NCI-H2081 treated with DMSO at 0.1 percent for 48 hours (cell line): ENCODE results near the gene DDX31.

Source experiments
- DNase-seq: peaks from one replicate; lab custom pipeline; 2025; lab: John Stamatoyannopoulos, UW

DDX31 gene

GRCh38 chr9:132673355-132673754 is 3.6 kb upstream of the DDX31 start:
- DNase-seq = no peak

DNA sequence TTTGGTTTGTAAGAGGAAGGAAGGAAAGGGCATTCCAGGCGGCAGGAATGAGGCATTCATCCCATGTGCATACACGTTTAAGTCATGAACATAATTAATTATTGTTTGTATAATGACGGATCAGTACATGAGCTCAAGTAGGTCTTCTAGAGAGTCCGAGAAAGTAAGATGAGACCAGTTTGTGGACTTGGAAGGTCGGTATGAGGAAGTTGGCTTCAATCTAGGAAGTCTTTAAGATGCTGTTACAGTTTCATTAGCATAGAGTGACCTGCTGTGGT is 2.6 kb upstream of the DDX31 start:
- no peak for DNase-seq

GRCh38 chr9:132671620-132672412 is 2.0 kb upstream of the DDX31 start:
- DNase-seq = no peak

DNA sequence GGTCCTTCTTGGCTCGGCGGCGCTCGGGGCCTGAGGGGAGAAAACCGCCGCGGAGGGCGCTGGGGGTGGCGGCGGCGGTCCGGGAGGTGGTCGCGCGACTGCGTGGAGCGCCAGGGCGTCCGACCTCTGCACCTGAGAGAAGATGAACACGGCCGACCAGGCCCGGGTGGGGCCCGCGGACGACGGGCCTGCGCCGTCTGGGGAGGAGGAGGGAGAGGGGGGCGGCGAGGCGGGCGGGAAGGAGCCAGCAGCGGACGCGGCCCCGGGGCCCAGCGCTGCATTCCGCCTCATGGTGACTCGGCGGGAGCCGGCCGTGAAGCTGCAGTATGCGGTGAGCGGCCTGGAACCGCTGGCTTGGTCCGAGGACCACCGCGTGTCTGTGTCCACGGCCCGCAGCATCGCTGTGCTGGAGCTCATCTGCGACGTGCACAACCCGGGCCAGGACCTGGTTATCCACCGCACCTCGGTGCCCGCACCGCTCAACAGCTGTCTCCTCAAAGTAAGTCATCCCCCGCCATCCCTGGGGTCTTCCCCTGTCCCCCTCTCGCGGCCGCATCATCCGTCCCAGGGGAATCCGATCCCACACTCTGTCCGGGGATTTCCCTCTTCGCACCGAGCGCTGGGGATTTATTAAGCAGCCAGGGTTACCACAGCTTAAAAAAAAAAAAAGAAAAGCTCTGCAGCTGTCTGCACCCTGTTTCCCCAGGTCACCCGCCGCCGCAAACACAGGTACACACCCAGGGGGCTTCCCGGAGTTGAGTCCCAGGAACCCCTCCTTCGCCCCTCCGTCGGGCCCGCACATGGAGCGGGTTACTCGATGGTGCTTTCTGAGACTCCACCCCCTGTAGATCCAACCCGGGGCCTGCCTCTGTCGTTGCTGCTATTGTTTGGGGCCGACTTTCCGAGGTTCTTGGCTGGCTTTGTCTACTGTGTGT is 941 bp upstream of the DDX31 start, which contains the start of gene GTF3C4:
Gene GTF3C4 (plus strand): TSS at position 8 of the 935 bp plus-strand sequence. CDS start 135 bp downstream, at position 143.
- DNase-seq = no peak

GRCh38 chr9:132669319-132669697 is 475 bp downstream of the DDX31 start:
- DNase-seq = no peak

- no peak for DNase-seq
Observed at GRCh38 chr9:132663851-132664250, 5.9 kb downstream of the DDX31 start.

- no peak for DNase-seq
Observed at GRCh38 chr9:132663117-132663516, 6.7 kb downstream of the DDX31 start.

- DNase-seq = no peak
Observed at GRCh38 chr9:132662152-132662945, 7.4 kb downstream of the DDX31 start.

GRCh38 chr9:132656299-132656698 is 13.5 kb downstream of the DDX31 start:
- no peak for DNase-seq

DNA sequence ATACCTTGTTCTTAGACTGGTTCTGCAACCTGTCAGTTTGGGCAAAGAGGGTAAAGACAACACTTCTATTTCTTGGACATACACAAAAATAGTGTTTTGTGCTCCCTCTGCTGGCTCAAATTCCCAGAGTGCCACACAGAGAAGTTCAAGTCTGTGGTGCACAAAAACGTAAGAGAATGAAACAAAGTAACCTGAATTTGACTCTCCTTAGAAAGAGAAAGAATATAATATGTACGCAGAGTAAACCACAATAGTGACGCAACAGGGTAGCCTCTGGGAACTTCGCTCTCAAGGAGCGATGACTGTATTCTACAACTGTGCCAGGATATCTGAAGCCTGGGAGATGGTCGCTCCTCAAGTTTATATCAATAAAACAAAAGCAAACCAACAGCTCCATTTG is 18.5 kb downstream of the DDX31 start:
- DNase-seq = no peak

- no peak for DNase-seq
Observed at GRCh38 chr9:132648685-132649084, 21.1 kb downstream of the DDX31 start.

DNA sequence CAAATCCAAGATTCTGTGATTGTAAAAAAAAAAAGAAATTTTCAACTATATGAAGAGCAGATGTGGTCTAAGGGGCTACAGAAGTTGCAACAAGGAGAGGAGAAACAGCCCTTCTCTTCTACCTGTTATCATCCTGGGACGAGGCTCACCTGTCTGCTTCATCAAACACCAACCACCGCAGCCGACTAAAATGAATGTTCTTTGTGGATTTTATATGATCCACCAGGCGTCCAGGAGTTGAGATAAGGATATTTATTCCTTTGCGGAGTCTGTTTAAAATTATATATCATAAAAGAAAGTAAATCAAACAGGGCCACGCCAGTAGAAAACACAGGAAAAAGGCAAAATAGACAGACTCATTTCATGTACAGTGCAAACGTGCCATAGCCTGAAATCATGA is 21.5 kb downstream of the DDX31 start:
- DNase-seq = no peak

- DNase-seq = no peak
Observed at GRCh38 chr9:132647806-132648205, 22.0 kb downstream of the DDX31 start.

- DNase-seq = no peak
Observed at GRCh38 chr9:132647355-132647754, 22.4 kb downstream of the DDX31 start.

DNA sequence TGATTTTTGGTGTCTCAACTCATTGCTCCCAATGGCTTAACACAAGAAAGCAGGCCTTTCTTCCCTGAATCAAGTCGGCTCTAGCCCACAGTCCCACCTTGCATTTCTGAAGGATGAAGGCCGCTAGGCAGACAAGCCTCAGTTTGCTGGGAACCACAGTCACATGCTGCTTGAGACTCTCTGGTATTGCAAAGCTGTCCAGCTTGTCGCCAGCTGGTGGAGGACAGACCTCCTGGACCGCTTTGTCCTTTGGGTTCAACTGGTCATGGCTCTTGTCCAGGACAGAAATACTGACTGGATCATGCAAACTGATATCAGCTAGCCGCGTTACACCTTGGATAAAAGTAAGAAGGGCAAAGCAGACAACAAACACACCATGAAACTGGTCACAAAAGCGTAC is 23.1 kb downstream of the DDX31 start:
- DNase-seq = no peak

DNA sequence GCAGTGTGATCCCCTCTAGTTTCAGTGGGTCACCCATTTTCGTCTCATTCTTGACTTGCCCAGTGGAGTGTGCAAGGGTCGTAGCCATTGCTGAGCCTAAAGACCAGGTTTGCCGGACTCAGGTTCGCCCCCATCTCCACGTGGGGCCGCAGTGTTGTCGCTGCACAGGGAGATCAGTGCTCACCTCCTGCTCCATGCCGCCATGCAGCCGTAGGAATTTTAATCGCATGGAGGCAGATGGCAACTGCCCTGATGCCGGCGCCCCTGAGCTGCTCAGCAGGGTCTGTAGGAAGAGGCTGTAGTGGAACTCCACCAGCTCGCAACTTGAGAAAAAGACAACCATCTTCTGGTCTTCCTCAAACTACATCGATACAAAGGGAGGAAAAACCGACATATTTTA is 24.1 kb downstream of the DDX31 start:
- DNase-seq = no peak

- no peak for DNase-seq
Observed at GRCh38 chr9:132645306-132645705, 24.5 kb downstream of the DDX31 start.

- DNase-seq = no peak
Observed at GRCh38 chr9:132644251-132644650, 25.5 kb downstream of the DDX31 start.

- DNase-seq = no peak
Observed at GRCh38 chr9:132641216-132641615, 28.6 kb downstream of the DDX31 start.

GRCh38 chr9:132639322-132639721 is 30.5 kb downstream of the DDX31 start:
- no peak for DNase-seq

DNA sequence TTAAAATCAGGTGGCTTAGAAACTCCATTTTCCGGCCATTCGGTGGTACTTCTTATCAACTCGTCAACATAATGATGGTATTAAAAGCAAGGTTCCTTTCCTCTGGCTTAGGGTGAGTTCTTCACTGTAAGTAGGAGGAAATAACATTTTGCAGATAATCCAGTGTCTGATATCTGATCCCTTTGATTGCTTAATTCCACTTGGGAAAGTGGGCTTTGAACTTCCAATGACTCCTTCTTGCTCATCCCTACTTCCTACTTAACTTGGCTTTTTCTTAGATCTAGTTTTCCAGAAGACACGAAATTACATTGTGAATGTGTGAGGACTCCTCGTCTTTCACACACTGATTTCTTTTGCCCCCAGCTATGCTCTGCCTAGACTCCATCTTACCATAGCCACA is 31.5 kb downstream of the DDX31 start:
- no peak for DNase-seq

DNA sequence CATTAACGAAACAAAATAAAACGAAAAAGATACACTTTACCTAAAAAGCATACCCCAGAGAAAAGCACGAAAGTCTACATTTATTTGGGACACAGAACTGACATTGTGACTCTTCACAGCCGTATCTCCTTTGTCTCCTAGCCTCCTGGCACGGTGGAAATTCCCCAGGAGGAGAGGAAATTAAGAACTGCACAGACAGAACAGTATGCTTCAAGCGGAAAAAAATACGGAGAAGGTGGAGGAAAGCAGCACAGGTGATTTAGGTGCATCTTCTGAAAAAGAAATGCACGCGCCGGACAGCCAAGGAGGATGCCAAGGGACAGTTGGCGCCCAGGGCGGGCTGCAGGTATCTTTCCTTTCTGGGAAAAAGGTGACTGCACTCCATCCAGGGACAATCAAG is 32.0 kb downstream of the DDX31 start:
- no peak for DNase-seq

DNA sequence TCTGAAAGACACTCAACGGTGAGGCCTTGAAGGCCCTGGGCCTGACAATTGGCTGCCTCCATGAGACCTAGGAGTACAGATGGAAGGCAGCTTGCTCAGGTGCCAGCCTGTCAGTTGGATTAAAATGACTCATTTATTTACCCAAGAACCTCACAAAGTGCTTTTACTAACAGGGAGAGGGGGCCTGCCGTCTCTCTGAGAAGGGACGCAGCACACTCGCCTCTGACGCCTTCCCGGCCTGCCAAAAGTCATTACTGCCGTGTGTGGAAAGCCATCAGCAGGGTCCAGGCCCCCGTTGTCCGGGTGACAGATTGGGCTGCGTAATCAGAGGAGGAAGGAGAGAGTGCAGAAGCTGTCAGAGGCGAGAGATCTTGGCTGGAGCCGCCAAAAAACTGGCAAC is 32.4 kb downstream of the DDX31 start:
- DNase-seq = peak; percentile 74
